GM12878 (cell line): ENCODE measurements around the gene TFF1. TPM values are rescaled to one million over a fixed set of nuclear protein-coding genes. Genes with fewer than 3 reads are reported as not detected.
A peak's percentile ranks its signal among the peaks of the same experiment; 100 is the strongest.

Experiments used
- ATAC-seq: fragments of 200-7000 bp; cut with Tn5 transposase; 3 replicates; pipeline ENCODE4 v1.9.1; 2020; ENCODE audit warnings: mild to moderate bottlenecking, moderate library complexity
- BruUV-seq: library from RNA; stranded (reverse); fragments of 400-500 nt; replicated peaks from 2 replicates; lab custom pipeline; 2021; lab: Mats Ljungman, UMichigan
- CTCF ChIA-PET: fragments of 300-600 bp; sonication (Branson Sonifier 250); formaldehyde crosslinking; extraction: SDS; loops from one replicate; lab custom pipeline; 2021; ENCODE audit warnings: inconsistent platforms; lab: Yijun Ruan, JAX
- POLR2A ChIA-PET: fragments of 350-600 bp; formaldehyde crosslinking; extraction: SDS; loops from one replicate; lab custom pipeline; 2021; ENCODE audit warnings: inconsistent platforms; lab: Charles Lee
- RAD21 ChIA-PET: fragments of 300-600 bp; sonication (Branson Sonifier 250); formaldehyde crosslinking; loops from one replicate; lab custom pipeline; 2023; ENCODE audit warnings: antibody characterized with exemption; ENCODE audit not compliant: unreplicated experiment; lab: Charles Lee
- SMC1A ChIA-PET: fragments of 300-600 bp; sonication (Branson Sonifier 250); formaldehyde crosslinking; loops from one replicate; lab custom pipeline; 2023; ENCODE audit not compliant: unreplicated experiment, uncharacterized antibody; lab: Charles Lee
- DNase-seq: peaks from one replicate; pipeline ENCODE4 v3.0.0-alpha.2; 2011; ENCODE audit warnings: low read depth, low spot score
- FAIRE-seq: peaks from 3 replicates; lab custom pipeline; 2011; peaks lifted over from hg19 to GRCh38; lab: Jason Lieb, UNC
- H2AFZ ChIP-seq: 2 replicates; pipeline ENCODE4 v1.6.0; 2011; ENCODE audit warnings: low read depth, low read length, control low read depth; ENCODE audit not compliant: control insufficient read depth
- H3K27ac ChIP-seq: 2 replicates; pipeline ENCODE4 v1.5.1; 2011; ENCODE audit warnings: control low read depth; ENCODE audit not compliant: control insufficient read depth, insufficient read depth
- H3K27me3 ChIP-seq, 2 experiments: replicated peaks in 1 of 2; 2 replicates each; pipeline versions ENCODE4 v1.6.0 to v1.6.1; 2011; ENCODE audit warnings: low read length in 1 of 2; ENCODE audit not compliant: control insufficient read depth in 2 of 2, insufficient read depth in 2 of 2
- H3K36me3 ChIP-seq, 2 experiments: 2 replicates each; pipeline ENCODE4 v1.5.1; 2011; ENCODE audit warnings: low read length in 1 of 2; ENCODE audit not compliant: control insufficient read depth in 2 of 2, insufficient read depth in 2 of 2
- H3K4me1 ChIP-seq: 2 replicates; pipeline ENCODE4 v1.6.1; 2011; ENCODE audit warnings: mild to moderate bottlenecking, low read length, moderate library complexity, mixed read lengths; ENCODE audit not compliant: control insufficient read depth, insufficient read depth
- H3K4me2 ChIP-seq: 2 replicates; pipeline ENCODE4 v1.6.0; 2011; ENCODE audit warnings: control low read depth; ENCODE audit not compliant: control insufficient read depth, insufficient read depth
- H3K4me3 ChIP-seq: fragments of 200-600 bp; sonication (generic); 2 replicates; pipeline ENCODE4 v1.5.1; 2016
- H3K79me2 ChIP-seq: 2 replicates; pipeline ENCODE4 v1.6.0; 2011; ENCODE audit warnings: low read length; ENCODE audit not compliant: control insufficient read depth, insufficient read depth
- H3K9ac ChIP-seq: 2 replicates; pipeline ENCODE4 v1.8.0; 2011; ENCODE audit warnings: low read length, control low read depth, mixed read lengths; ENCODE audit not compliant: control insufficient read depth, insufficient read depth
- H3K9me3 ChIP-seq: replicated peaks from 3 replicates; pipeline ENCODE4 v1.5.1; 2011; ENCODE audit warnings: mild to moderate bottlenecking, low read length; ENCODE audit not compliant: control insufficient read depth, insufficient read depth
- H4K20me1 ChIP-seq: 2 replicates; pipeline ENCODE4 v1.6.0; 2011; ENCODE audit not compliant: control insufficient read depth, insufficient read depth
- ATF2 ChIP-seq: IDR thresholded peaks from 2 replicates; pipeline ENCODE4 v1.6.1; 2012; ENCODE audit warnings: low read length, inconsistent platforms
- ATF7 ChIP-seq: fragments of 450-650 bp; IDR thresholded peaks from 2 replicates; pipeline ENCODE4 v1.6.1; 2016; ENCODE audit warnings: low read depth, mild to moderate bottlenecking
- BACH1 ChIP-seq: fragments of 450-650 bp; IDR thresholded peaks from 2 replicates; pipeline ENCODE4 v1.6.1; 2017; ENCODE audit warnings: mild to moderate bottlenecking, borderline replicate concordance
- BHLHE40 ChIP-seq, 2 experiments: fragments of 450-650 bp in 1 of 2; IDR thresholded peaks; 2 replicates each; pipeline ENCODE4 v1.6.1; 2011 to 2017; ENCODE audit warnings: low read depth in 2 of 2, borderline replicate concordance in 1 of 2, improper control_type of control experiment in 1 of 2, low read length in 1 of 2, mild to moderate bottlenecking in 1 of 2
- CEBPB ChIP-seq, 2 experiments: fragments of 150-350 bp in 1 of 2; IDR thresholded peaks; 2 replicates each; pipeline ENCODE4 v1.6.1; 2012 to 2014; ENCODE audit warnings: low read depth in 2 of 2, low read length in 2 of 2, borderline replicate concordance in 1 of 2, inconsistent platforms in 1 of 2
- CHD2 ChIP-seq: IDR thresholded peaks from 2 replicates; pipeline ENCODE4 v1.6.1; 2011; ENCODE audit warnings: low read depth, low read length, improper control_type of control experiment, borderline replicate concordance
- FOXM1 ChIP-seq: IDR thresholded peaks from 2 replicates; pipeline ENCODE4 v1.6.1; 2012; ENCODE audit warnings: low read depth, mild to moderate bottlenecking, inconsistent platforms, low read length, moderate library complexity
- MXI1 ChIP-seq: fragments of 150-350 bp; IDR thresholded peaks from 2 replicates; pipeline ENCODE4 v1.6.1; 2011; ENCODE audit warnings: low read depth, mild to moderate bottlenecking, inconsistent platforms, low read length, improper control_type of control experiment
- NFIC ChIP-seq: IDR thresholded peaks from 2 replicates; pipeline ENCODE4 v1.6.1; 2012; ENCODE audit warnings: low read depth, mild to moderate bottlenecking, inconsistent platforms, low read length, moderate library complexity
- NFXL1 ChIP-seq: fragments of 450-650 bp; IDR thresholded peaks from 2 replicates; pipeline ENCODE4 v1.6.1; 2017; ENCODE audit warnings: antibody characterized with exemption, mild to moderate bottlenecking, borderline replicate concordance
- POLR2A ChIP-seq: IDR thresholded peaks from 2 replicates; pipeline ENCODE4 v1.6.1; 2011; ENCODE audit warnings: low read depth, mild to moderate bottlenecking, low read length
- RFX5 ChIP-seq: IDR thresholded peaks from 2 replicates; pipeline ENCODE4 v1.6.1; 2011; ENCODE audit warnings: low read depth, low read length, improper control_type of control experiment
- RUNX3 ChIP-seq: IDR thresholded peaks from 2 replicates; pipeline ENCODE4 v1.6.1; 2012; ENCODE audit warnings: low read length, inconsistent platforms
- USF1 ChIP-seq: IDR thresholded peaks from 2 replicates; pipeline ENCODE4 v1.6.1; 2011; ENCODE audit warnings: borderline replicate concordance, low read depth, mild to moderate bottlenecking, moderate library complexity, mixed read lengths, low read length; ENCODE audit not compliant: insufficient read depth; ENCODE audit errors: extremely low read length
- YY1 ChIP-seq: IDR thresholded peaks from 2 replicates; pipeline ENCODE4 v1.6.1; 2011; ENCODE audit warnings: low read depth, mild to moderate bottlenecking, low read length
- ZNF24 ChIP-seq: fragments of 450-650 bp; IDR thresholded peaks from 2 replicates; pipeline ENCODE4 v1.6.1; 2017; ENCODE audit warnings: antibody characterized with exemption, mild to moderate bottlenecking
- WGBS: methylation state at CpG from one replicate; pipeline ENCODE4 v1.1.6; 2016; ENCODE audit warnings: low lambda C conversion rate; ENCODE audit not compliant: insufficient replicate concordance, insufficient coverage; ENCODE audit errors: missing lambda C conversion rate; 5-methylcytosine and 5-hydroxymethylcytosine counted together
- in situ Hi-C: fragments of 300-500 bp; cut with MboI; formaldehyde crosslinking; loops from 9 replicates; pipeline ENCODE4 v1.14.3; 2018; ENCODE audit warnings: mixed read lengths
- intact Hi-C: fragments of 100-400 bp; cut with micrococcal nuclease; formaldehyde crosslinking; loops from one replicate; pipeline ENCODE4 v1.14.2; 2022; ENCODE audit not compliant: unreplicated experiment
- polyA plus RNA-seq, 11 experiments: library from polyadenylated mRNA; depleted of rRNA in 4 of 11; unstranded in 6 of 11; stranded (reverse) in 5 of 11; fragments of >200 nt; fragmentation: Nextera tagmentation in 4 of 11; fragmentation: Illumina TruSeq in 1 of 11; extraction: Ambion mirVana in 4 of 11; extraction: Trizol in 1 of 11; gene quantifications; 1 replicate in 1 of 11; 2 replicates in 10 of 11; pipeline versions ENCODE4 v1.2.1 to v1.2.3, GENCODE V29; 2011 to 2016; ENCODE audit warnings: inconsistent platforms in 2 of 11, missing spikeins in 2 of 11, low read depth in 1 of 11
- total RNA-seq, 4 experiments: library from RNA; depleted of rRNA in 3 of 4; stranded (reverse); fragments of >200 nt in 3 of 4; fragmentation: Illumina TruSeq in 1 of 4; extraction: Trizol in 1 of 4; gene quantifications; 2 replicates each; pipeline versions ENCODE4 v1.2.1 to v1.2.3, GENCODE V29; 2013 to 2021
- TF ChIP-seq, protein P1 (sequence below): IDR thresholded peaks from 2 replicates; pipeline ENCODE4 v1.6.1; 2012; ENCODE audit warnings: low read depth, low read length, improper control_type of control experiment
- TF ChIP-seq, protein P2 (sequence below): fragments of 450-650 bp; conservative IDR thresholded peaks from 2 replicates; pipeline ENCODE4 v1.6.1; 2017; ENCODE audit warnings: mild to moderate bottlenecking, moderate library complexity

The TFF1 gene
- total and polyA plus RNA-seq, 10 of the 15 experiments (the other 5 are each of a cell fraction or from before 2014, with no cell fraction given), result 0.13 TPM; not detected in 9

- peak overlapping the region; percentile 33; the same call in 1 of the 2 replicates for H3K4me3 ChIP-seq
- H3K4me2 ChIP-seq, result peak overlapping the region; percentile 61
- TF ChIP-seq RUNX3 (no peak), BACH1 (no peak), NFXL1 (no peak), NFIC (peak; percentile 59; the same call in 1 of the 2 replicates), RFX5 (no peak), POLR2A (no peak), CEBPB (IDR thresholded peaks at IDR 0.05; ENCODE audit: borderline replicate concordance in 1 of 2, low read depth in 2 of 2, low read length in 2 of 2) (0 out of 4 replicates have a peak, but pooled peaks of 1 of the 2 experiments have one; percentile 23), ATF7 (no peak; the same call in 1 of the 2 replicates), BHLHE40 (IDR thresholded peaks at IDR 0.05; ENCODE audit: borderline replicate concordance in 1 of 2, low read depth in 2 of 2, low read length in 1 of 2) (no peak), ATF2 (no peak), MXI1 (no peak), FOXM1 (no peak), YY1 (0 out of 2 replicates have a peak, but pooled peaks have one; percentile 26), CHD2 (0 out of 2 replicates have a peak, but pooled peaks have one; percentile 2), USF1 (no peak), ZNF24 (0 out of 2 replicates have a peak, but pooled peaks have one; percentile 22)
- TF ChIP-seq, protein P1, sequence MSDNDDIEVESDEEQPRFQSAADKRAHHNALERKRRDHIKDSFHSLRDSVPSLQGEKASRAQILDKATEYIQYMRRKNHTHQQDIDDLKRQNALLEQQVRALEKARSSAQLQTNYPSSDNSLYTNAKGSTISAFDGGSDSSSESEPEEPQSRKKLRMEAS, result no peak
- TF ChIP-seq, protein P2, sequence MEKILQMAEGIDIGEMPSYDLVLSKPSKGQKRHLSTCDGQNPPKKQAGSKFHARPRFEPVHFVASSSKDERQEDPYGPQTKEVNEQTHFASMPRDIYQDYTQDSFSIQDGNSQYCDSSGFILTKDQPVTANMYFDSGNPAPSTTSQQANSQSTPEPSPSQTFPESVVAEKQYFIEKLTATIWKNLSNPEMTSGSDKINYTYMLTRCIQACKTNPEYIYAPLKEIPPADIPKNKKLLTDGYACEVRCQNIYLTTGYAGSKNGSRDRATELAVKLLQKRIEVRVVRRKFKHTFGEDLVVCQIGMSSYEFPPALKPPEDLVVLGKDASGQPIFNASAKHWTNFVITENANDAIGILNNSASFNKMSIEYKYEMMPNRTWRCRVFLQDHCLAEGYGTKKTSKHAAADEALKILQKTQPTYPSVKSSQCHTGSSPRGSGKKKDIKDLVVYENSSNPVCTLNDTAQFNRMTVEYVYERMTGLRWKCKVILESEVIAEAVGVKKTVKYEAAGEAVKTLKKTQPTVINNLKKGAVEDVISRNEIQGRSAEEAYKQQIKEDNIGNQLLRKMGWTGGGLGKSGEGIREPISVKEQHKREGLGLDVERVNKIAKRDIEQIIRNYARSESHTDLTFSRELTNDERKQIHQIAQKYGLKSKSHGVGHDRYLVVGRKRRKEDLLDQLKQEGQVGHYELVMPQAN, result no peak
These were observed 27.2 kb upstream of the TFF1 start for GRCh38 chr21:42393443-42393950.

More at GRCh38 chr21:42393443-42393950, 27.2 kb upstream of the TFF1 start:
- RAD21 ChIA-PET, result interaction anchor here (0.6 to 3.3 kb wide), 25 partner anchors 8 to 161 kb away, joined by 3 to 54 read pairs (median 4); partner anchors contain the start of gene UBASH3A
- SMC1A ChIA-PET, result interaction anchor here (0.7 to 4.8 kb wide), 21 partner anchors 9 to 245 kb away, joined by 3 to 124 read pairs (median 5); partner anchors contain the start of gene UBASH3A
- Histone ChIP-seq H3K79me2 (peaks cover 12% of the 10 kb centered on the region), H3K9me3 (no peaks in the 10 kb centered on the region), H3K4me1 (peaks cover 47% of the 10 kb centered on the region), H3K27ac (peak overlapping the region; percentile 91), H3K9ac (peak overlapping the region; percentile 58), H3K27me3 (no peaks in the 10 kb centered on the region), H3K36me3 (no peaks in the 10 kb centered on the region), H2AFZ (peak overlapping the region; percentile 53), H4K20me1 (no peaks in the 10 kb centered on the region)
- no TSS peak for BruUV-seq
- intact Hi-C loops (loop anchor here (1.0 to 2.0 kb wide), 3 partner anchors 22 to 47 kb away; no protein-coding TSS in a partner anchor), in situ Hi-C loops (no loop called here)
- WGBS, result 13% methylated on average over 8 of the region's 8 CpGs
- POLR2A ChIA-PET, result interaction anchor here (0.8 to 3.4 kb wide), 12 partner anchors 9 to 160 kb away, joined by 3 to 27 read pairs (median 4); partner anchors contain the start of gene UBASH3A
- CTCF ChIA-PET, result interaction anchor here (0.6 to 2.8 kb wide), 14 partner anchors 9 to 143 kb away, joined by 3 to 20 read pairs (median 6); partner anchors contain the start of gene UBASH3A
- no peak; the same call in 1 of the 3 replicates for ATAC-seq
- DNase-seq, result no peak
- FAIRE-seq, result no peak
